ENCODE results near the gene GAGE2A.
"Not testable (repeated sequence)": the region's sequence is repeated elsewhere in the genome, so short reads cannot be mapped to it uniquely, and the experiment has no call there.

GRCh38 chrX:49570100-49570499, 19.2 kb upstream of the GAGE2A start, which contains the start of gene GAGE12G:
- not testable (repeated sequence) for TF ChIP-seq SOX5 (CRISPR knock-in tag; IDR thresholded peaks at IDR 0.05; ENCODE audit: borderline replicate concordance); ZNF644 (CRISPR knock-in tag; IDR thresholded peaks at IDR 0.05; ENCODE audit: low read depth); RCOR2 (CRISPR knock-in tag; IDR thresholded peaks at IDR 0.05); SAP130 (CRISPR knock-in tag; IDR thresholded peaks at IDR 0.05; ENCODE audit: low read depth); FOSL1 (CRISPR knock-in tag; IDR thresholded peaks at IDR 0.05; ENCODE audit: borderline replicate concordance); PRMT3 (CRISPR knock-in tag; IDR thresholded peaks at IDR 0.05; ENCODE audit: borderline replicate concordance, low read depth); POLR2A (IDR thresholded peaks at IDR 0.05; ENCODE audit: insufficient read depth in 1 of 2, low read depth in 2 of 2, low read length in 2 of 2); NFIC (IDR thresholded peaks at IDR 0.05; ENCODE audit: low read length); ZNF749 (CRISPR knock-in tag; IDR thresholded peaks at IDR 0.05; ENCODE audit: borderline replicate concordance); SMARCC2 (IDR thresholded peaks at IDR 0.05); KLF6 (CRISPR knock-in tag; IDR thresholded peaks at IDR 0.05); ERF (CRISPR knock-in tag; IDR thresholded peaks at IDR 0.05)
- TF ChIP-seq, protein P1, sequence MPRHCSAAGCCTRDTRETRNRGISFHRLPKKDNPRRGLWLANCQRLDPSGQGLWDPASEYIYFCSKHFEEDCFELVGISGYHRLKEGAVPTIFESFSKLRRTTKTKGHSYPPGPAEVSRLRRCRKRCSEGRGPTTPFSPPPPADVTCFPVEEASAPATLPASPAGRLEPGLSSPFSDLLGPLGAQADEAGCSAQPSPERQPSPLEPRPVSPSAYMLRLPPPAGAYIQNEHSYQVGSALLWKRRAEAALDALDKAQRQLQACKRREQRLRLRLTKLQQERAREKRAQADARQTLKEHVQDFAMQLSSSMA (CRISPR knock-in tag; IDR thresholded peaks at IDR 0.05), result not testable (repeated sequence)
- TF ChIP-seq, protein P2, sequence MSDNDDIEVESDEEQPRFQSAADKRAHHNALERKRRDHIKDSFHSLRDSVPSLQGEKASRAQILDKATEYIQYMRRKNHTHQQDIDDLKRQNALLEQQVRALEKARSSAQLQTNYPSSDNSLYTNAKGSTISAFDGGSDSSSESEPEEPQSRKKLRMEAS (IDR thresholded peaks at IDR 0.05), result not testable (repeated sequence)
